Measurements from ENCODE around the gene ZC3H7A.

ZC3H7A gene, protein sequence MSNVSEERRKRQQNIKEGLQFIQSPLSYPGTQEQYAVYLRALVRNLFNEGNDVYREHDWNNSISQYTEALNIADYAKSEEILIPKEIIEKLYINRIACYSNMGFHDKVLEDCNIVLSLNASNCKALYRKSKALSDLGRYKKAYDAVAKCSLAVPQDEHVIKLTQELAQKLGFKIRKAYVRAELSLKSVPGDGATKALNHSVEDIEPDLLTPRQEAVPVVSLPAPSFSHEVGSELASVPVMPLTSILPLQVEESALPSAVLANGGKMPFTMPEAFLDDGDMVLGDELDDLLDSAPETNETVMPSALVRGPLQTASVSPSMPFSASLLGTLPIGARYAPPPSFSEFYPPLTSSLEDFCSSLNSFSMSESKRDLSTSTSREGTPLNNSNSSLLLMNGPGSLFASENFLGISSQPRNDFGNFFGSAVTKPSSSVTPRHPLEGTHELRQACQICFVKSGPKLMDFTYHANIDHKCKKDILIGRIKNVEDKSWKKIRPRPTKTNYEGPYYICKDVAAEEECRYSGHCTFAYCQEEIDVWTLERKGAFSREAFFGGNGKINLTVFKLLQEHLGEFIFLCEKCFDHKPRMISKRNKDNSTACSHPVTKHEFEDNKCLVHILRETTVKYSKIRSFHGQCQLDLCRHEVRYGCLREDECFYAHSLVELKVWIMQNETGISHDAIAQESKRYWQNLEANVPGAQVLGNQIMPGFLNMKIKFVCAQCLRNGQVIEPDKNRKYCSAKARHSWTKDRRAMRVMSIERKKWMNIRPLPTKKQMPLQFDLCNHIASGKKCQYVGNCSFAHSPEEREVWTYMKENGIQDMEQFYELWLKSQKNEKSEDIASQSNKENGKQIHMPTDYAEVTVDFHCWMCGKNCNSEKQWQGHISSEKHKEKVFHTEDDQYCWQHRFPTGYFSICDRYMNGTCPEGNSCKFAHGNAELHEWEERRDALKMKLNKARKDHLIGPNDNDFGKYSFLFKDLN

DNA sequence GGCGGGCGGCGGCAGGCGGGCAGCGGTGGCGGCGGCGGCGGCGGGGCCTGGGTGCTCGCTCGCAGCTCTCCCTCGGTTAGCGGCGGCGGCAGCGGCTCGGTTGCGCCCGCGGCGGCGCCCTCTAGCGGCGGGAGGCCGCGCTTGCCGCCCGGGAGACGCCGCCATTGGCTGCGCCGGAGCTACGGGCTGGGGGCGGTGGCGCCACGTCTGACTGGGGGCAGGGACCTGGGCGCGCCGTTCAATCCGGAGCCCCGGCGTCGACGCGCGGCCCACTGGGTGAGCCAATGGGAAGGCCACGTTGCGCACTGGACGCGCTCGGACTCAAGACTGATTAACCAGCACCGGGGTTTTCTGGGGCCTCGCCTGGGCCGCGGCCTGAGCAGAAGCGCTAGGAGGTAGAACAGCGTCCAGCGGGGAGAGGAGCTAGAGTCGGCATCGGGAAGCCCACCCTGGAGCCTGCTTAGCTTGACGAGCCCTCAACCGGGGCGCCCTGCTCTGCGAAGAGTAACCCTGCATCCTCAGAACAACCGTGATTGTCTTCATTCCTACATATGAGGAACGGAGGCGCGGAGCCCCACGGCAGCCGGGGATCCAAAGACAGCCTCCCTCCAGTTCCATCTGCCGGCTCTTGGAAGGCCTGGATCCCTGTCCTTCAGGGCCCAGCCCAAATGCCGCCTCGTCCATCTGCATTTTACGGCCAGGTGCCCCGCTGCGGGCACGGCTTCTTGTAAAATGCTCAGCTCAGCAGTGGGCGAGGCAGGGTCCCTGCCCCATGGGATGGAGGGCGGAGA is at the start of gene ZC3H7A:
ZC3H7A (minus strand) TSS at position 93 of the 791 bp plus-strand sequence. CDS start 14,904 bp downstream, outside the sequence.
- TF ChIP-seq ZBTB7A (IDR thresholded peaks at IDR 0.05; ENCODE audit: low read depth): no peak
- TF ChIP-seq, protein P1, sequence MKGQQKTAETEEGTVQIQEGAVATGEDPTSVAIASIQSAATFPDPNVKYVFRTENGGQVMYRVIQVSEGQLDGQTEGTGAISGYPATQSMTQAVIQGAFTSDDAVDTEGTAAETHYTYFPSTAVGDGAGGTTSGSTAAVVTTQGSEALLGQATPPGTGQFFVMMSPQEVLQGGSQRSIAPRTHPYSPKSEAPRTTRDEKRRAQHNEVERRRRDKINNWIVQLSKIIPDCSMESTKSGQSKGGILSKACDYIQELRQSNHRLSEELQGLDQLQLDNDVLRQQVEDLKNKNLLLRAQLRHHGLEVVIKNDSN (IDR thresholded peaks at IDR 0.05): no peak
- TF ChIP-seq FOXM1 (IDR thresholded peaks at IDR 0.05; ENCODE audit: borderline replicate concordance, low read depth): no peak
- no peak; the same call in 1 of the 2 replicates for TF ChIP-seq TCF12 (IDR thresholded peaks at IDR 0.05; ENCODE audit: low read depth)
- no peak for TF ChIP-seq NFIC (IDR thresholded peaks at IDR 0.05)
- no peak for TF ChIP-seq RAD21 (IDR thresholded peaks at IDR 0.05; ENCODE audit: low read depth)
- TF ChIP-seq EGR1 (IDR thresholded peaks at IDR 0.05): no peak
- TF ChIP-seq CEBPB (IDR thresholded peaks at IDR 0.05): no peak
- TF ChIP-seq YY1 (IDR thresholded peaks at IDR 0.05; ENCODE audit: low read depth): peak; percentile 74; the same call in 1 of the 2 replicates
- peak; percentile 81 for TF ChIP-seq TAF1 (IDR thresholded peaks at IDR 0.05; ENCODE audit: low read depth)
- no peak for TF ChIP-seq EP300 (IDR thresholded peaks at IDR 0.05; ENCODE audit: borderline replicate concordance)
- TF ChIP-seq CREB1 (IDR thresholded peaks at IDR 0.05; ENCODE audit: low read depth): peak; percentile 56; the same call in 1 of the 2 replicates
- TF ChIP-seq, protein P2, sequence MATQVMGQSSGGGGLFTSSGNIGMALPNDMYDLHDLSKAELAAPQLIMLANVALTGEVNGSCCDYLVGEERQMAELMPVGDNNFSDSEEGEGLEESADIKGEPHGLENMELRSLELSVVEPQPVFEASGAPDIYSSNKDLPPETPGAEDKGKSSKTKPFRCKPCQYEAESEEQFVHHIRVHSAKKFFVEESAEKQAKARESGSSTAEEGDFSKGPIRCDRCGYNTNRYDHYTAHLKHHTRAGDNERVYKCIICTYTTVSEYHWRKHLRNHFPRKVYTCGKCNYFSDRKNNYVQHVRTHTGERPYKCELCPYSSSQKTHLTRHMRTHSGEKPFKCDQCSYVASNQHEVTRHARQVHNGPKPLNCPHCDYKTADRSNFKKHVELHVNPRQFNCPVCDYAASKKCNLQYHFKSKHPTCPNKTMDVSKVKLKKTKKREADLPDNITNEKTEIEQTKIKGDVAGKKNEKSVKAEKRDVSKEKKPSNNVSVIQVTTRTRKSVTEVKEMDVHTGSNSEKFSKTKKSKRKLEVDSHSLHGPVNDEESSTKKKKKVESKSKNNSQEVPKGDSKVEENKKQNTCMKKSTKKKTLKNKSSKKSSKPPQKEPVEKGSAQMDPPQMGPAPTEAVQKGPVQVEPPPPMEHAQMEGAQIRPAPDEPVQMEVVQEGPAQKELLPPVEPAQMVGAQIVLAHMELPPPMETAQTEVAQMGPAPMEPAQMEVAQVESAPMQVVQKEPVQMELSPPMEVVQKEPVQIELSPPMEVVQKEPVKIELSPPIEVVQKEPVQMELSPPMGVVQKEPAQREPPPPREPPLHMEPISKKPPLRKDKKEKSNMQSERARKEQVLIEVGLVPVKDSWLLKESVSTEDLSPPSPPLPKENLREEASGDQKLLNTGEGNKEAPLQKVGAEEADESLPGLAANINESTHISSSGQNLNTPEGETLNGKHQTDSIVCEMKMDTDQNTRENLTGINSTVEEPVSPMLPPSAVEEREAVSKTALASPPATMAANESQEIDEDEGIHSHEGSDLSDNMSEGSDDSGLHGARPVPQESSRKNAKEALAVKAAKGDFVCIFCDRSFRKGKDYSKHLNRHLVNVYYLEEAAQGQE (IDR thresholded peaks at IDR 0.05; ENCODE audit: low read depth): no peak
- TF ChIP-seq, protein P3, sequence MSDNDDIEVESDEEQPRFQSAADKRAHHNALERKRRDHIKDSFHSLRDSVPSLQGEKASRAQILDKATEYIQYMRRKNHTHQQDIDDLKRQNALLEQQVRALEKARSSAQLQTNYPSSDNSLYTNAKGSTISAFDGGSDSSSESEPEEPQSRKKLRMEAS (IDR thresholded peaks at IDR 0.05): peak; percentile 51; the same call in 1 of the 2 replicates
- TF ChIP-seq TEAD4 (IDR thresholded peaks at IDR 0.05): no peak

DNA sequence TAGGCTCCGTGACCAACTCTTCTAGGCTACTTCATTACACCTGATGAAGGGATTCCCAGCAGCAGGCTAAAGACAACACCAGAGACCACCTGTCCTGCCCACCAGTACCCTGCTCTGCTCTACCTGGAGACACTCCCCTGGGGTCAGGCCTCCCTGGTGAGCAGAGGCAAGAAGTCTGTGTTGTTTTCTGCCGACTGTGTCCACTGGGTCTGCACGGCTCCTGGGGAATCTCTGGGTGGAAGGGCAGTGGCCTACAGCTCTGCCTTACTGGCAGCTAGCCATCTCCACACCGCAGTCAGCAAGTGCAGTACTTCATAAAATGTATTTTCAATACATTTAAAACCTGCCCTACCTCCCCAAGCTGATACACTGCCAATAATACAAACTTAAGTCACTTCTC is 47.4 kb upstream of the ZC3H7A start:
- TF ChIP-seq, protein P2 (IDR thresholded peaks at IDR 0.05; ENCODE audit: low read depth): no peak
- no peak for TF ChIP-seq TEAD4 (IDR thresholded peaks at IDR 0.05)
- TF ChIP-seq, protein P1 (IDR thresholded peaks at IDR 0.05): no peak
- TF ChIP-seq ZBTB7A (IDR thresholded peaks at IDR 0.05; ENCODE audit: low read depth): no peak
- TF ChIP-seq EP300 (IDR thresholded peaks at IDR 0.05; ENCODE audit: borderline replicate concordance): no peak
- no peak for TF ChIP-seq CREB1 (IDR thresholded peaks at IDR 0.05; ENCODE audit: low read depth)
- TF ChIP-seq TAF1 (IDR thresholded peaks at IDR 0.05; ENCODE audit: low read depth): no peak
- no peak for TF ChIP-seq NFIC (IDR thresholded peaks at IDR 0.05)
- no peak for TF ChIP-seq FOXM1 (IDR thresholded peaks at IDR 0.05; ENCODE audit: borderline replicate concordance, low read depth)
- no peak for TF ChIP-seq RAD21 (IDR thresholded peaks at IDR 0.05; ENCODE audit: low read depth)
- no peak for TF ChIP-seq TCF12 (IDR thresholded peaks at IDR 0.05; ENCODE audit: low read depth)
- no peak for TF ChIP-seq YY1 (IDR thresholded peaks at IDR 0.05; ENCODE audit: low read depth)
- TF ChIP-seq, protein P3 (IDR thresholded peaks at IDR 0.05): no peak
- TF ChIP-seq CEBPB (IDR thresholded peaks at IDR 0.05): no peak
- TF ChIP-seq EGR1 (IDR thresholded peaks at IDR 0.05): no peak

DNA sequence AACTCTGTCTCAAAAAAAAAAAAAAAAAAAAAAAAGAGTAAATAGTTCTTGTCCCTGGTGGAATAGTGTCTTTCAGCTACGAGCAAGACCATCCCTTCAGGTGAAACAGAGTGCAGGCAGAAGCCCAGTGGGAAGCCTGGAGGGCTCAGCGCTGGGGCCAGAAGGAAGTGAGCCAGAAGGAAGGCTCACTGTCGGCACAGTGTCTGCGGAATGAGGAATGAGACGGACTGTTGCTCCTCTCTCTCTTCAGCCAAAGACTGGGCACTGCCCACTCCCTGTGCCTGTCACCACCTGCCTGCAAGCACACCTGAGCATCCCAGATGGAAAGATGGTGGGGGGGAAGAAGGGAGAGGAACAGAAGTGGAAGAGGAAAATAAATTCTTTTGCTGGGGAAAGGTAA is 46.8 kb upstream of the ZC3H7A start:
- no peak for TF ChIP-seq TEAD4 (IDR thresholded peaks at IDR 0.05)

DNA sequence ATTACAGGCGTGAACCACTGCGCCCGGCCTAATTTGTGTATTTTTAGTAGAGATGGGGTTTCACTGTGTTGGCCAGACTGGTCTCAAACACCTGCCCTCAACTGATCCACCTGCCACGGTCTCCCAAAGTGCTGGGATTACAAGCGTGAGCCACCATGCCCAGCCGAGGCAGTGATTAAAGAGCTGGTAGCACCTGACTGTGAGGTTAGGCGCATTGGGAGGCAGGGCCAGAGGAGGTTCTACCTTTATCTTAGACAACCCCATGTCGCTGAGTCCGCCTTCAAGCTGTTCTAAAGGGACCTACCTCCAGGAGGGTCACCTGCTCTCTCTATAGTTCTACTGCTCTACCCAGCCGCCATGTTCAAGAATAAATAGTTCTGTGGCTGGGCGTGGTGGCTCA is 46.1 kb upstream of the ZC3H7A start:
- no peak for TF ChIP-seq YY1 (IDR thresholded peaks at IDR 0.05; ENCODE audit: low read depth)
- TF ChIP-seq RAD21 (IDR thresholded peaks at IDR 0.05; ENCODE audit: low read depth): no peak
- TF ChIP-seq, protein P1 (IDR thresholded peaks at IDR 0.05): no peak
- TF ChIP-seq CEBPB (IDR thresholded peaks at IDR 0.05): no peak
- no peak for TF ChIP-seq TEAD4 (IDR thresholded peaks at IDR 0.05)
- TF ChIP-seq CREB1 (IDR thresholded peaks at IDR 0.05; ENCODE audit: low read depth): no peak
- no peak for TF ChIP-seq EP300 (IDR thresholded peaks at IDR 0.05; ENCODE audit: borderline replicate concordance)
- TF ChIP-seq FOXM1 (IDR thresholded peaks at IDR 0.05; ENCODE audit: borderline replicate concordance, low read depth): no peak
- TF ChIP-seq, protein P3 (IDR thresholded peaks at IDR 0.05): no peak
- TF ChIP-seq NFIC (IDR thresholded peaks at IDR 0.05): no peak
- no peak for TF ChIP-seq TAF1 (IDR thresholded peaks at IDR 0.05; ENCODE audit: low read depth)
- TF ChIP-seq, protein P2 (IDR thresholded peaks at IDR 0.05; ENCODE audit: low read depth): no peak
- no peak for TF ChIP-seq TCF12 (IDR thresholded peaks at IDR 0.05; ENCODE audit: low read depth)
- no peak for TF ChIP-seq ZBTB7A (IDR thresholded peaks at IDR 0.05; ENCODE audit: low read depth)
- no peak for TF ChIP-seq EGR1 (IDR thresholded peaks at IDR 0.05)

Data from Ishikawa (cell line).